GM21360 (cell line): ENCODE measurements around the gene EFCAB14.
"Not testable (repeated sequence)": the region's sequence is repeated elsewhere in the genome, so short reads cannot be mapped to it uniquely, and the experiment has no call there.

Source experiments
- ATAC-seq: cut with Tn5 transposase; IDR thresholded peaks from one replicate; pipeline ENCODE4 v1.9.1; 2021; ENCODE audit warnings: mild to moderate bottlenecking, moderate library complexity; ENCODE audit not compliant: unreplicated experiment

EFCAB14 gene

GRCh38 chr1:46655848-46656247, 63.1 kb downstream of the EFCAB14 start:
- no peak for ATAC-seq

DNA sequence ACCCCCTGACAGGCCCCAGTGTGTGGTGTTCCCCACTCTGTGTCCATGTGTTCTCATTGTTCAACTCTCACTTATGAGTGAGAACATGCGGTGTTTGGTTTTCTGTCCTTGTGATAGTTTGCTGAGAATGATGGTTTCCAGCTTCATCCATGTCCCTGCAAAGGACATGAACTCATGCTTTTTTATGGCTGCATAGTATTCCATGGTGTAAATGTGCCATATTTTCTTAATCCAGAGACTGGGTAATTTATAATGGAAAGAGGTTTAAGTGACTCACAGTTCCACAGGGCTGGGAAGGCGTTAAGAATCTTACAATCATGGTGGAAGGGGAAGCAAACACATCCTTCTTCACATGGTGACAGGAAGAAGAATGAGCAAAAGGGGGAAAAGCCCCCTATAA, 64.2 kb downstream of the EFCAB14 start:
- ATAC-seq, result not testable (repeated sequence)

GRCh38 chr1:46654012-46654411, 64.9 kb downstream of the EFCAB14 start:
- no peak for ATAC-seq

GRCh38 chr1:46653405-46653958, 65.4 kb downstream of the EFCAB14 start:
- no peak for ATAC-seq

DNA sequence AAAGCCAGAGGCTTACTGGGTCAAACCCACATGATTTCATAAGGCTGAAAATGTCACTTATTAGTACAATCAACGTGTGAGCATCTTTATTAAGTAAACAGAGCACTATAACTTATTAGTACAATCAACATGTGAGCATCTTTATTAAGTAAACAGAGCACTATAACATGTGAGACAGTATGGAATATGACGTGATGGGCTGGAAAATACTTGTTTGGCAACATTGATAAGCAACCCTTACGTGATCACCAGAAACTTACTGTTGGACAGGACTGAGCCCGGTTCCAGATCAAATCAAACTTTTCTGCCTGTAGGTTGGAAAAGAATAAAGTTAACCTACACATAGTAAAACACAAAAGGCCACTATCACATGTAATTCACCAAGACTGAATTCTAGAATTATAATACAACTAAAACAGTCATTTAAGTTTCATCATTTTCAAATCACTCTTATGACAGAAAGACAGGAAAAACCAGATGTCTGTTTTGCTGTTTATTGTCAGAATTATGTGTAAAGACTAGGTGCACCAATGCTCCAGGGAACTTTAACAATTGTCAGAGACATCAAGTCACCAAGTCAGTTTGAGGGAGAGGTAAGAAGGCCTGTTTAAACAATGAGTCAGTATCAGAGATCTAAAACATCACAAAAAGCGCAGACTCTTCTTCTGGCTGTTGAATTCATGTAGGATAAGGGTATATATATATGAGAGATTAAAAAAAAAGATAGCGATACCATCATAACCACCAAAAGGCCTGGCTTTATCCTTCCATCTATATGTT, 66.4 kb downstream of the EFCAB14 start:
- ATAC-seq, result no peak

- ATAC-seq, result not testable (repeated sequence)
Observed at GRCh38 chr1:46651152-46651551, 67.8 kb downstream of the EFCAB14 start.

- no peak for ATAC-seq
Observed at GRCh38 chr1:46650491-46650890, 68.4 kb downstream of the EFCAB14 start.

- no peak for ATAC-seq
Observed at GRCh38 chr1:46649764-46650163, 69.2 kb downstream of the EFCAB14 start.

GRCh38 chr1:46647611-46648010, 71.3 kb downstream of the EFCAB14 start:
- no peak for ATAC-seq

- ATAC-seq, result no peak
Observed at GRCh38 chr1:46646844-46647243, 72.1 kb downstream of the EFCAB14 start.

- ATAC-seq, result no peak
Observed at GRCh38 chr1:46646331-46646730, 72.6 kb downstream of the EFCAB14 start.

- ATAC-seq, result no peak
Observed at GRCh38 chr1:46645815-46646214, 73.1 kb downstream of the EFCAB14 start.

- no peak for ATAC-seq
Observed at GRCh38 chr1:46643368-46643775, 75.5 kb downstream of the EFCAB14 start.

- no peak for ATAC-seq
Observed at GRCh38 chr1:46642115-46642680, 76.7 kb downstream of the EFCAB14 start.

- ATAC-seq, result no peak
Observed at GRCh38 chr1:46639547-46639946, 79.4 kb downstream of the EFCAB14 start.

GRCh38 chr1:46638921-46639320, 80.0 kb downstream of the EFCAB14 start:
- ATAC-seq, result no peak

- ATAC-seq, result no peak
Observed at GRCh38 chr1:46637444-46638083, 81.3 kb downstream of the EFCAB14 start.

DNA sequence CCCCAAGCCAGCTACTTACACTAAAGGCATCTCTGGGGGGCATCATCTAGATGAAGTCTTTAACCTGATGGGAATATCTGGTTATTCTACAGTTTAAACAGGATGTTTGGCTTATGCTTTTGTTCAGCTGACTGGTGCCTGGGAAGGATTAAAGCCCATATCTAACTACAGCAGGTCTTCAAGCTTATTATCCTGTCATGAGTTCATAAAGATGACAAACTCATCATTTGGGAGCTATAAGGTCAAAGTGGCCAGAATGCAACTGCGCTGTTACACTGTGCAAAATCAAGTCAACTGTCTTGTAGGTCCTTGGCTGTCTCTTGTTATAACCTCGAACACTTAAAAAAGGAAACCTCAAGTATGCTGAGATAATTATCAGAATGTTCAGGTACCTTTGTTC, 83.7 kb downstream of the EFCAB14 start:
- no peak for ATAC-seq

GRCh38 chr1:46630719-46631118, 88.2 kb downstream of the EFCAB14 start:
- ATAC-seq, result no peak
